AG09319 (cell line): ENCODE data around the gene ID2.

ENCODE experiments used
- DNase-seq: peaks from one replicate; pipeline ENCODE4 v3.0.0-alpha.2; 2010; ENCODE audit warnings: low read depth; ENCODE audit errors: extremely low read depth
- CTCF ChIP-seq: IDR thresholded peaks from 2 replicates; pipeline ENCODE4 v1.5.1; 2011; ENCODE audit warnings: low read depth, mild to moderate bottlenecking, inconsistent platforms, low read length, moderate library complexity

Gene ID2

GRCh38 chr2:8656160-8656641 lies 25.7 kb upstream of the ID2 start:
- DNase-seq: peak; percentile 59
- no peak for TF ChIP-seq CTCF

- TF ChIP-seq CTCF: no peak
- no peak for DNase-seq
Observed at GRCh38 chr2:8656811-8657210, 25.0 kb upstream of the ID2 start.

- no peak for TF ChIP-seq CTCF
- DNase-seq: no peak
Observed at GRCh38 chr2:8657423-8658062, 24.3 kb upstream of the ID2 start.

- TF ChIP-seq CTCF: no peak
- DNase-seq: no peak
Observed at GRCh38 chr2:8658064-8658862, 23.6 kb upstream of the ID2 start.

GRCh38 chr2:8659092-8659734 lies 22.6 kb upstream of the ID2 start:
- DNase-seq: no peak
- no peak for TF ChIP-seq CTCF

- TF ChIP-seq CTCF: no peak
- no peak for DNase-seq
Observed at GRCh38 chr2:8659735-8660492, 21.9 kb upstream of the ID2 start.
